ENCODE results near the gene KLF17. TPM values are rescaled to one million over a fixed set of nuclear protein-coding genes. Genes with fewer than 3 reads are reported as not detected.

Gene KLF17
- total and polyA plus RNA-seq, 2 experiments from 2014 or later, result not detected

DNA sequence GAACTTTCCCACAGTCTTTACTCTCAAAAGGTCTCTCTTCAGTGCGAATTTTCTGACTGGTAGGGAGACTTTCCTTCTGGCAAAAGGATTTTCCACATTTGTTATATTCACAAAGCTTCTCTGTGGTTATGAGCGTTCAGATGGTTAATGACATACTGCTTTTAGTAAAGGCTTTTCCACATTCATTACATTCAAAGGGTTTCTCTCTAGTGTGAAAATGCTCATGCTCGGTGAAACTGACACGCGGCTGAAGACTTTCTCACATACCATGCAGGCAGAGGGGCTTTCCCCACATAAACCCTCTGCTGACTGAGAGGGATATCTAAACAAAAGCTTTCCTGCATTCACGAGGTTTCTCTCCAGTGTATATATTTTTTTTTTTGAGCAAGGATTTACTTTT is 32.7 kb downstream of the KLF17 start:
- Histone ChIP-seq H2AFZ (no peak overlapping the region), H3K79me2 (replicated peaks; ENCODE audit: insufficient read depth) (no peaks in the 10 kb centered on the region), H3F3A (replicated peaks; ENCODE audit: low read depth) (no peaks in the 10 kb centered on the region), H3K4me2 (no peak overlapping the region), H3K4me3 (no peak overlapping the region), H3K27me3 (ENCODE audit: insufficient read depth) (no peaks in the 10 kb centered on the region), H3K4me1 (ENCODE audit: insufficient read depth) (peaks cover 17% of the 10 kb centered on the region), H4K20me1 (replicated peaks; ENCODE audit: insufficient read depth) (no peaks in the 10 kb centered on the region), H3K9me2 (ENCODE audit: insufficient read depth) (no peaks in the 10 kb centered on the region), H3K36me3 (ENCODE audit: insufficient read depth) (no peaks in the 10 kb centered on the region), H3K27ac (ENCODE audit: low read depth) (no peak overlapping the region)
- Mint-ChIP-seq H3K36me3 (ENCODE audit: low read depth) (no peaks in the 10 kb centered on the region), H3K27me3 (ENCODE audit: insufficient read depth, low read depth, poor library complexity) (no peaks in the 10 kb centered on the region), H3K4me1 (peaks cover 21% of the 10 kb centered on the region), H3K9me3 (no peaks in the 10 kb centered on the region), H3K27ac (no peak overlapping the region), H3K4me3 (no peak overlapping the region)
- ATAC-seq (no peak), DNase-seq (ENCODE audit: low spot score) (no peak)
- TF ChIP-seq EZH2phosphoT487 (IDR thresholded peaks at IDR 0.05; ENCODE audit: unreplicated experiment), result no peak
- TF ChIP-seq, protein P1, sequence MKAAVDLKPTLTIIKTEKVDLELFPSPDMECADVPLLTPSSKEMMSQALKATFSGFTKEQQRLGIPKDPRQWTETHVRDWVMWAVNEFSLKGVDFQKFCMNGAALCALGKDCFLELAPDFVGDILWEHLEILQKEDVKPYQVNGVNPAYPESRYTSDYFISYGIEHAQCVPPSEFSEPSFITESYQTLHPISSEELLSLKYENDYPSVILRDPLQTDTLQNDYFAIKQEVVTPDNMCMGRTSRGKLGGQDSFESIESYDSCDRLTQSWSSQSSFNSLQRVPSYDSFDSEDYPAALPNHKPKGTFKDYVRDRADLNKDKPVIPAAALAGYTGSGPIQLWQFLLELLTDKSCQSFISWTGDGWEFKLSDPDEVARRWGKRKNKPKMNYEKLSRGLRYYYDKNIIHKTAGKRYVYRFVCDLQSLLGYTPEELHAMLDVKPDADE (IDR thresholded peaks at IDR 0.05), result no peak
- no peak for TF ChIP-seq EZH2 (IDR thresholded peaks at IDR 0.05; ENCODE audit: low read depth, unreplicated experiment)
- TF ChIP-seq ZNF114 (CRISPR knock-in tag; IDR thresholded peaks at IDR 0.05), result no peak
- no peak for TF ChIP-seq CREB1 (CRISPR knock-in tag; IDR thresholded peaks at IDR 0.05; ENCODE audit: low read depth)
- TF ChIP-seq JUNB (IDR thresholded peaks at IDR 0.05; ENCODE audit: unreplicated experiment), result no peak
- TF ChIP-seq, protein P2, sequence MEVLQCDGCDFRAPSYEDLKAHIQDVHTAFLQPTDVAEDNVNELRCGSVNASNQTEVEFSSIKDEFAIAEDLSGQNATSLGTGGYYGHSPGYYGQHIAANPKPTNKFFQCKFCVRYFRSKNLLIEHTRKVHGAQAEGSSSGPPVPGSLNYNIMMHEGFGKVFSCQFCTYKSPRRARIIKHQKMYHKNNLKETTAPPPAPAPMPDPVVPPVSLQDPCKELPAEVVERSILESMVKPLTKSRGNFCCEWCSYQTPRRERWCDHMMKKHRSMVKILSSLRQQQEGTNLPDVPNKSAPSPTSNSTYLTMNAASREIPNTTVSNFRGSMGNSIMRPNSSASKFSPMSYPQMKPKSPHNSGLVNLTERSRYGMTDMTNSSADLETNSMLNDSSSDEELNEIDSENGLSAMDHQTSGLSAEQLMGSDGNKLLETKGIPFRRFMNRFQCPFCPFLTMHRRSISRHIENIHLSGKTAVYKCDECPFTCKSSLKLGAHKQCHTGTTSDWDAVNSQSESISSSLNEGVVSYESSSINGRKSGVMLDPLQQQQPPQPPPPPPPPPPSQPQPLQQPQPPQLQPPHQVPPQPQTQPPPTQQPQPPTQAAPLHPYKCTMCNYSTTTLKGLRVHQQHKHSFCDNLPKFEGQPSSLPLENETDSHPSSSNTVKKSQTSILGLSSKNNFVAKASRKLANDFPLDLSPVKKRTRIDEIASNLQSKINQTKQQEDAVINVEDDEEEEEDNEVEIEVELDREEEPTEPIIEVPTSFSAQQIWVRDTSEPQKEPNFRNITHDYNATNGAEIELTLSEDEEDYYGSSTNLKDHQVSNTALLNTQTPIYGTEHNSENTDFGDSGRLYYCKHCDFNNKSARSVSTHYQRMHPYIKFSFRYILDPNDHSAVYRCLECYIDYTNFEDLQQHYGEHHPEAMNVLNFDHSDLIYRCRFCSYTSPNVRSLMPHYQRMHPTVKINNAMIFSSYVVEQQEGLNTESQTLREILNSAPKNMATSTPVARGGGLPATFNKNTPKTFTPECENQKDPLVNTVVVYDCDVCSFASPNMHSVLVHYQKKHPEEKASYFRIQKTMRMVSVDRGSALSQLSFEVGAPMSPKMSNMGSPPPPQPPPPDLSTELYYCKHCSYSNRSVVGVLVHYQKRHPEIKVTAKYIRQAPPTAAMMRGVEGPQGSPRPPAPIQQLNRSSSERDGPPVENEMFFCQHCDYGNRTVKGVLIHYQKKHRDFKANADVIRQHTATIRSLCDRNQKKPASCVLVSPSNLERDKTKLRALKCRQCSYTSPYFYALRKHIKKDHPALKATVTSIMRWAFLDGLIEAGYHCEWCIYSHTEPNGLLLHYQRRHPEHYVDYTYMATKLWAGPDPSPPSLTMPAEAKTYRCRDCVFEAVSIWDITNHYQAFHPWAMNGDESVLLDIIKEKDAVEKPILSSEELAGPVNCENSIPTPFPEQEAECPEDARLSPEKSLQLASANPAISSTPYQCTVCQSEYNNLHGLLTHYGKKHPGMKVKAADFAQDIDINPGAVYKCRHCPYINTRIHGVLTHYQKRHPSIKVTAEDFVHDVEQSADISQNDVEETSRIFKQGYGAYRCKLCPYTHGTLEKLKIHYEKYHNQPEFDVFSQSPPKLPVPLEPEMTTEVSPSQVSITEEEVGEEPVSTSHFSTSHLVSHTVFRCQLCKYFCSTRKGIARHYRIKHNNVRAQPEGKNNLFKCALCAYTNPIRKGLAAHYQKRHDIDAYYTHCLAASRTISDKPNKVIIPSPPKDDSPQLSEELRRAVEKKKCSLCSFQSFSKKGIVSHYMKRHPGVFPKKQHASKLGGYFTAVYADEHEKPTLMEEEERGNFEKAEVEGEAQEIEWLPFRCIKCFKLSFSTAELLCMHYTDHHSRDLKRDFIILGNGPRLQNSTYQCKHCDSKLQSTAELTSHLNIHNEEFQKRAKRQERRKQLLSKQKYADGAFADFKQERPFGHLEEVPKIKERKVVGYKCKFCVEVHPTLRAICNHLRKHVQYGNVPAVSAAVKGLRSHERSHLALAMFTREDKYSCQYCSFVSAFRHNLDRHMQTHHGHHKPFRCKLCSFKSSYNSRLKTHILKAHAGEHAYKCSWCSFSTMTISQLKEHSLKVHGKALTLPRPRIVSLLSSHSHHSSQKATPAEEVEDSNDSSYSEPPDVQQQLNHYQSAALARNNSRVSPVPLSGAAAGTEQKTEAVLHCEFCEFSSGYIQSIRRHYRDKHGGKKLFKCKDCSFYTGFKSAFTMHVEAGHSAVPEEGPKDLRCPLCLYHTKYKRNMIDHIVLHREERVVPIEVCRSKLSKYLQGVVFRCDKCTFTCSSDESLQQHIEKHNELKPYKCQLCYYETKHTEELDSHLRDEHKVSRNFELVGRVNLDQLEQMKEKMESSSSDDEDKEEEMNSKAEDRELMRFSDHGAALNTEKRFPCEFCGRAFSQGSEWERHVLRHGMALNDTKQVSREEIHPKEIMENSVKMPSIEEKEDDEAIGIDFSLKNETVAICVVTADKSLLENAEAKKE (CRISPR knock-in tag; IDR thresholded peaks at IDR 0.05), result no peak
- TF ChIP-seq, protein P3, sequence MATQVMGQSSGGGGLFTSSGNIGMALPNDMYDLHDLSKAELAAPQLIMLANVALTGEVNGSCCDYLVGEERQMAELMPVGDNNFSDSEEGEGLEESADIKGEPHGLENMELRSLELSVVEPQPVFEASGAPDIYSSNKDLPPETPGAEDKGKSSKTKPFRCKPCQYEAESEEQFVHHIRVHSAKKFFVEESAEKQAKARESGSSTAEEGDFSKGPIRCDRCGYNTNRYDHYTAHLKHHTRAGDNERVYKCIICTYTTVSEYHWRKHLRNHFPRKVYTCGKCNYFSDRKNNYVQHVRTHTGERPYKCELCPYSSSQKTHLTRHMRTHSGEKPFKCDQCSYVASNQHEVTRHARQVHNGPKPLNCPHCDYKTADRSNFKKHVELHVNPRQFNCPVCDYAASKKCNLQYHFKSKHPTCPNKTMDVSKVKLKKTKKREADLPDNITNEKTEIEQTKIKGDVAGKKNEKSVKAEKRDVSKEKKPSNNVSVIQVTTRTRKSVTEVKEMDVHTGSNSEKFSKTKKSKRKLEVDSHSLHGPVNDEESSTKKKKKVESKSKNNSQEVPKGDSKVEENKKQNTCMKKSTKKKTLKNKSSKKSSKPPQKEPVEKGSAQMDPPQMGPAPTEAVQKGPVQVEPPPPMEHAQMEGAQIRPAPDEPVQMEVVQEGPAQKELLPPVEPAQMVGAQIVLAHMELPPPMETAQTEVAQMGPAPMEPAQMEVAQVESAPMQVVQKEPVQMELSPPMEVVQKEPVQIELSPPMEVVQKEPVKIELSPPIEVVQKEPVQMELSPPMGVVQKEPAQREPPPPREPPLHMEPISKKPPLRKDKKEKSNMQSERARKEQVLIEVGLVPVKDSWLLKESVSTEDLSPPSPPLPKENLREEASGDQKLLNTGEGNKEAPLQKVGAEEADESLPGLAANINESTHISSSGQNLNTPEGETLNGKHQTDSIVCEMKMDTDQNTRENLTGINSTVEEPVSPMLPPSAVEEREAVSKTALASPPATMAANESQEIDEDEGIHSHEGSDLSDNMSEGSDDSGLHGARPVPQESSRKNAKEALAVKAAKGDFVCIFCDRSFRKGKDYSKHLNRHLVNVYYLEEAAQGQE (IDR thresholded peaks at IDR 0.05; ENCODE audit: unreplicated experiment), result no peak
- TF ChIP-seq POLR2AphosphoS5 (IDR thresholded peaks at IDR 0.05; ENCODE audit: low read depth), result no peak
- no peak for TF ChIP-seq STAT1 (IDR thresholded peaks at IDR 0.05; ENCODE audit: unreplicated experiment)
- no peak for TF ChIP-seq NANOG (IDR thresholded peaks at IDR 0.05; ENCODE audit: borderline replicate concordance)
- TF ChIP-seq, protein P4, sequence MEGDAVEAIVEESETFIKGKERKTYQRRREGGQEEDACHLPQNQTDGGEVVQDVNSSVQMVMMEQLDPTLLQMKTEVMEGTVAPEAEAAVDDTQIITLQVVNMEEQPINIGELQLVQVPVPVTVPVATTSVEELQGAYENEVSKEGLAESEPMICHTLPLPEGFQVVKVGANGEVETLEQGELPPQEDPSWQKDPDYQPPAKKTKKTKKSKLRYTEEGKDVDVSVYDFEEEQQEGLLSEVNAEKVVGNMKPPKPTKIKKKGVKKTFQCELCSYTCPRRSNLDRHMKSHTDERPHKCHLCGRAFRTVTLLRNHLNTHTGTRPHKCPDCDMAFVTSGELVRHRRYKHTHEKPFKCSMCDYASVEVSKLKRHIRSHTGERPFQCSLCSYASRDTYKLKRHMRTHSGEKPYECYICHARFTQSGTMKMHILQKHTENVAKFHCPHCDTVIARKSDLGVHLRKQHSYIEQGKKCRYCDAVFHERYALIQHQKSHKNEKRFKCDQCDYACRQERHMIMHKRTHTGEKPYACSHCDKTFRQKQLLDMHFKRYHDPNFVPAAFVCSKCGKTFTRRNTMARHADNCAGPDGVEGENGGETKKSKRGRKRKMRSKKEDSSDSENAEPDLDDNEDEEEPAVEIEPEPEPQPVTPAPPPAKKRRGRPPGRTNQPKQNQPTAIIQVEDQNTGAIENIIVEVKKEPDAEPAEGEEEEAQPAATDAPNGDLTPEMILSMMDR (conservative IDR thresholded peaks at IDR 0.05; ENCODE audit: low read depth in 2 of 2), result no peak
- no peak for TF ChIP-seq ZNF331 (CRISPR knock-in tag; IDR thresholded peaks at IDR 0.05; ENCODE audit: low read depth)

Data from GM23338 (cell line).